K562 (cell line): ENCODE measurements around the gene SPEG. TPM values are rescaled to one million over a fixed set of nuclear protein-coding genes. Genes with fewer than 3 reads are reported as not detected.

Source experiments
- DDX20 ChIP-seq: fragments of 450-650 bp; IDR thresholded peaks from 2 replicates; pipeline ENCODE4 v1.6.1; 2016; ENCODE audit warnings: missing genetic modification characterization, low read depth, mild to moderate bottlenecking, missing compliant biosample characterization, moderate library complexity
- DMBX1 ChIP-seq: fragments of 250-450 bp; sonication (Bioruptor Pico); IDR thresholded peaks from 2 replicates; pipeline ENCODE4 v1.8.0; 2022; ENCODE audit warnings: inconsistent platforms, mild to moderate bottlenecking, moderate library complexity, borderline replicate concordance
- ETV1 ChIP-seq: fragments of 450-650 bp; conservative IDR thresholded peaks from 2 replicates; pipeline ENCODE4 v1.6.1; 2016; ENCODE audit warnings: missing genetic modification characterization, control low read depth, low read depth, missing compliant biosample characterization
- MED1 ChIP-seq: sonication (generic); formaldehyde crosslinking; IDR thresholded peaks from 2 replicates; pipeline ENCODE4 v1.8.1; 2023; ENCODE audit warnings: missing genetic modification reagents, borderline replicate concordance
- TCF7L2 ChIP-seq: fragments of 150-350 bp; IDR thresholded peaks from 2 replicates; pipeline ENCODE4 v1.6.1; 2016; ENCODE audit warnings: low read depth, mild to moderate bottlenecking, low read length, moderate library complexity
- TSC22D4 ChIP-seq: fragments of 450-650 bp; IDR thresholded peaks from 2 replicates; pipeline ENCODE4 v1.6.1; 2016; ENCODE audit warnings: missing genetic modification characterization, missing biosample characterization, control low read depth
- ZNF766 ChIP-seq: fragments of 200-800 bp; sonication (Bioruptor generic); conservative IDR thresholded peaks from 2 replicates; pipeline ENCODE4 v1.6.1; 2016; ENCODE audit warnings: missing genetic modification characterization, missing compliant biosample characterization
- polyA plus RNA-seq, 8 experiments: library from polyadenylated mRNA; depleted of rRNA in 4 of 8; stranded (reverse) in 5 of 8; unstranded in 3 of 8; fragments of >200 nt; fragmentation: Nextera tagmentation in 2 of 8; fragmentation: Illumina TruSeq in 1 of 8; extraction: Ambion mirVana in 2 of 8; extraction: Trizol in 1 of 8; gene quantifications; 2 replicates each; pipeline versions ENCODE4 v1.2.1 to v1.2.3, GENCODE V29; 2011 to 2014; ENCODE audit warnings: inconsistent platforms in 1 of 8, missing spikeins in 1 of 8
- total RNA-seq, 7 experiments: library from RNA; depleted of rRNA in 6 of 7; stranded (reverse); fragments of >200 nt in 6 of 7; fragmentation: Illumina TruSeq in 2 of 7; extraction: Trizol in 2 of 7; gene quantifications; 2 replicates each; pipeline versions ENCODE4 v1.2.1 to v1.2.3, GENCODE V29; 2011 to 2021; ENCODE audit warnings: low replicate concordance in 1 of 7
- TF ChIP-seq, protein P1 (sequence below): fragments of 250-450 bp; sonication (Bioruptor Pico); IDR thresholded peaks from 2 replicates; pipeline ENCODE4 v1.5.0; 2020; ENCODE audit warnings: mild to moderate bottlenecking, borderline replicate concordance

The SPEG gene
- total and polyA plus RNA-seq, 9 of the 15 experiments (the other 6 are each of a cell fraction or from before 2014, with no cell fraction given) = 0.49 to 8.7 (median 3.0) TPM

DNA sequence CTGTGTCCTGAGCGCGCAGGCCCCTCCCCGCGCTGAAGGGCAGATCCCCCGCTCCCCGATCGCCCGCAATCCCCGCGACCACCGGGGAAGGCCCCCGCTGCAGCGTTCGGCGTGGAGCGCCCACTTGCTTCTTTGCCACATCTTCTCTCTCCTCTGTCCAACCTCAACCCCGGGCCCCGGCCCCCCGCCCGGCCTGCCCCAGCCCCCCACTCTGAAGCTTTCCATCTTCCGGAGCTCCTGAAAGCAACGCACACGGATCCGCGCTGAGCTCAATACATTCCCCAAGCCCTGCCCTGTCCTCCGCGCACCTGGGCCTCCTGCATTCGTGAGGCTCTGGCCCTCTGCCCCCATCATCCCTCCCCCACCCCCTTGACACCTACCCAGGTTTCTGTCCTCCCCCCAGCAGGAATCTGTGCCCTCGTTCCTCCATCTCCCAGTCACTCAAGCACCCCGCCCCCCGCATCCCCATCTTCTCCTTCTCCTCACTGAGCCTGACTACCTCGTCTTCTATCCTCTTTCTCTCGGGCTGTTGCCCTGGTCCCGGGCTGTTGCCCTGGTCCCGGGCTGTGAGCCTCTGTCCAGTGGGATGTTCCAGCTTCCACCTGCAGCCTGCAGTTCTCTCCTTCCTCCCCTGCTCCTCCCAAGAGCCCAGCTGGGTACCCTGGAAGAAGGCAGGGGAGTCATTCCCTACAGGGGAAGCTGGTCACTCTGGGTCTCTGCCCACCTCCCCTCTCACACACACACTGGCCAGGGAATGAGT is 7.8 kb downstream of the SPEG start (continued):
- TF ChIP-seq, protein P1, sequence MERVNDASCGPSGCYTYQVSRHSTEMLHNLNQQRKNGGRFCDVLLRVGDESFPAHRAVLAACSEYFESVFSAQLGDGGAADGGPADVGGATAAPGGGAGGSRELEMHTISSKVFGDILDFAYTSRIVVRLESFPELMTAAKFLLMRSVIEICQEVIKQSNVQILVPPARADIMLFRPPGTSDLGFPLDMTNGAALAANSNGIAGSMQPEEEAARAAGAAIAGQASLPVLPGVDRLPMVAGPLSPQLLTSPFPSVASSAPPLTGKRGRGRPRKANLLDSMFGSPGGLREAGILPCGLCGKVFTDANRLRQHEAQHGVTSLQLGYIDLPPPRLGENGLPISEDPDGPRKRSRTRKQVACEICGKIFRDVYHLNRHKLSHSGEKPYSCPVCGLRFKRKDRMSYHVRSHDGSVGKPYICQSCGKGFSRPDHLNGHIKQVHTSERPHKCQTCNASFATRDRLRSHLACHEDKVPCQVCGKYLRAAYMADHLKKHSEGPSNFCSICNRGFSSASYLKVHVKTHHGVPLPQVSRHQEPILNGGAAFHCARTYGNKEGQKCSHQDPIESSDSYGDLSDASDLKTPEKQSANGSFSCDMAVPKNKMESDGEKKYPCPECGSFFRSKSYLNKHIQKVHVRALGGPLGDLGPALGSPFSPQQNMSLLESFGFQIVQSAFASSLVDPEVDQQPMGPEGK = no peak
- no peak for TF ChIP-seq DMBX1 (CRISPR knock-in tag)
- no peak for TF ChIP-seq TSC22D4 (tag)
- TF ChIP-seq MED1 (CRISPR knock-in tag) = no peak
- TF ChIP-seq ZNF766 (CRISPR knock-in tag) = no peak
- no peak for TF ChIP-seq TCF7L2
- TF ChIP-seq DDX20 (tag) = no peak
- TF ChIP-seq ETV1 (tag) = no peak
